GM18951 (cell line): ENCODE measurements around the gene MKNK1.

Experiments
- POLR2A ChIP-seq: IDR thresholded peaks from 4 replicates; pipeline ENCODE4 v1.6.1; 2011; ENCODE audit warnings: mild to moderate bottlenecking; ENCODE audit not compliant: insufficient read length, insufficient read depth; ENCODE audit errors: extremely low read depth
- in situ Hi-C: fragments of 300-500 bp; cut with MboI; formaldehyde crosslinking; loops from one replicate; pipeline ENCODE4 v1.12.0; 2022; ENCODE audit warnings: low sequenced_read_pairs, mixed read lengths, inconsistent platforms; ENCODE audit not compliant: unreplicated experiment

MKNK1 gene

GRCh38 chr1:46529031-46529630 lies 74.9 kb downstream of the MKNK1 start:
- no peak for TF ChIP-seq POLR2A
- in situ Hi-C loops, result loop anchor here (10.0 kb wide), 2 partner anchors 54 to 84 kb away; no protein-coding TSS in a partner anchor

- no peak for TF ChIP-seq POLR2A
- in situ Hi-C loops, result loop anchor here (10.0 kb wide), 2 partner anchors 54 to 84 kb away; no protein-coding TSS in a partner anchor
Measured at GRCh38 chr1:46528297-46528955, 75.6 kb downstream of the MKNK1 start.

GRCh38 chr1:46527474-46528296 lies 76.4 kb downstream of the MKNK1 start:
- in situ Hi-C loops, result loop anchor here (10.0 kb wide), 2 partner anchors 53 to 83 kb away; no protein-coding TSS in a partner anchor

DNA sequence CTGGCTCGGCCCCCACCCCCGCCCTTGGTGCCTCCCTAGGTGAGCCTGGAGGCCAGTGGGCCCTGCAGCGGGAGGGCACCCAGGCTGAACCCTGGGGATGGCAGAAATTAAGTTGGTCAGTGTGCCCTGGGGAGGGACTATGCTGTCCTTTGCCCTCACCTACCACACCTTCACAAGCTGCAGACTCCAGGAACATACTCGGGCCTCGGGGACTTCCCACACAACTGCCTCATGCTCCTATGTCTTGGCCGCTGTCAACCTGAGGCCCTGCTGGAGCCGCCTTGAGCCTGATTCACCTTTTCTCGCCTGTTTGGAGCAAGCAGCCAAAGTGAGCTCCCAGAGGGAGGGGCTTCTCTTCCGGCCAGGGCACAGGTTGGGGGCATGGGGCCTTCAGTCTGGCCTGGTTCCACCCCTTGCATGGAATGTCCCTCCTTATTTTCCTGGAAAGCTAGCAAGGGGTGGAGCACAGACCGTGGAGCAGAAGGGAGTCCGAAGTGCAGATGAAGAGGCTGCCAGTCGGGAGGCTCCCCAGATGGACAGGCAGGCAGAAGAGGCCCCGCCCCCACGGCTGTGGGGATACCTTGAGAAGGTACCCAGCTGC lies 77.3 kb downstream of the MKNK1 start:
- in situ Hi-C loops, result loop anchor here (10.0 kb wide), 2 partner anchors 52 to 82 kb away; no protein-coding TSS in a partner anchor
- no peak for TF ChIP-seq POLR2A

More at GRCh38 chr1:46527474-46528296, 76.4 kb downstream of the MKNK1 start:
- TF ChIP-seq POLR2A, result no peak

DNA sequence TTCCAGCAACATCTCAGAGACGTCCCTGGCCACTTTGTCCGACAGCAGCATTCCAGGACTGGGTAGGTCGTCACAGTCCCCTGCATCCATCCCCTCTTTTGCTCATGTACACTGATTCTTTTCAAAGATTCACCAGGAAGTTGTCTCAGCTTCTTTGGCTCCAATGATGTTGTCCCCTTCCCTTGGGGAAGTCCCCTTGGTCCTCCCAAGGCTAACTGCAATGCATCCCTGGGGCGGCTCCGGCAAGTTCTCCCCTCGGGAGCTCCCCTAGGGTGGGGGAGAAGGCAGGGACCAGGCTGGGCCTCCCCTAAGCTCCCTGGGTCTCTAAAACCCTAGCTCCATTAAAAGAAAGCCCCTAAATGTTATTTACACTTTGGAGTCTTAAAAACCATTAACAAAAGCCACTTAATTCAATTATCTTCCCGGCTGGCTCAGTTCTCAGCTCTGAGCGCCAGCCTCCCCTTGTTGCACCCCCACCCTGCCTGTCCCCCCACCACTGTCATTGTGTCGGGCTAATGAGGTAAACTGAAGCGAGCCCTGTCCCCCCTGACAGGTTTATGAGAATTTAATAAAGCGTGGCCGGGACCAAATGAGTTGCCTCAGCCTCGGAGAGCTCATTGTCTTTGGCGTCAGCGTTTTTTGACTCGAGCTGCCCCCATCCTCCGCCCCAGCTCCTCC lies 77.9 kb downstream of the MKNK1 start:
- in situ Hi-C loops, result loop anchor here (10.0 kb wide), 2 partner anchors 51 to 81 kb away; no protein-coding TSS in a partner anchor

GRCh38 chr1:46525253-46525983 lies 78.7 kb downstream of the MKNK1 start:
- in situ Hi-C loops, result loop anchor here (10.0 kb wide), 2 partner anchors 51 to 81 kb away; no protein-coding TSS in a partner anchor
- no peak for TF ChIP-seq POLR2A

More for the DNA sequence above, 77.9 kb downstream of the MKNK1 start:
- TF ChIP-seq POLR2A, result no peak

DNA sequence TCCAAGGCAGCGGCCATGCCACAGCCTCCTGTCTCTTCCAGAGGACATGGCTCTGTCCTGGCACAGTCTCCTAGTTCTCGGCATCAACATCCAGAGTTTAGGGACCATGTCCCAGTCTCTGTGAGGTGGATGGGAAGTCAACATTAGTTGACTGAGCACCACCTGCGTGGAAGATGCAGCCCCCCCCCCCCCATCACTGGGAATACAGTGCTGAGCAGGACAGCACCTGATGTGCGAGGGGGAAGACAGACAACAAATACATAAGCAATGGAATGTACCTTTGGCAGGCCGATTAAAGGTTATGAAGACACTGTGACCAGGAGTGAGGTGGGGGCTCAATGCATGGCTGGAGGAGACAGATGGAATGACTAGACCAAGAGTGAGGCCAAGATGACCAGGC lies 79.2 kb downstream of the MKNK1 start:
- TF ChIP-seq POLR2A, result no peak
- in situ Hi-C loops, result loop anchor here (10.0 kb wide), 2 partner anchors 50 to 80 kb away; no protein-coding TSS in a partner anchor

DNA sequence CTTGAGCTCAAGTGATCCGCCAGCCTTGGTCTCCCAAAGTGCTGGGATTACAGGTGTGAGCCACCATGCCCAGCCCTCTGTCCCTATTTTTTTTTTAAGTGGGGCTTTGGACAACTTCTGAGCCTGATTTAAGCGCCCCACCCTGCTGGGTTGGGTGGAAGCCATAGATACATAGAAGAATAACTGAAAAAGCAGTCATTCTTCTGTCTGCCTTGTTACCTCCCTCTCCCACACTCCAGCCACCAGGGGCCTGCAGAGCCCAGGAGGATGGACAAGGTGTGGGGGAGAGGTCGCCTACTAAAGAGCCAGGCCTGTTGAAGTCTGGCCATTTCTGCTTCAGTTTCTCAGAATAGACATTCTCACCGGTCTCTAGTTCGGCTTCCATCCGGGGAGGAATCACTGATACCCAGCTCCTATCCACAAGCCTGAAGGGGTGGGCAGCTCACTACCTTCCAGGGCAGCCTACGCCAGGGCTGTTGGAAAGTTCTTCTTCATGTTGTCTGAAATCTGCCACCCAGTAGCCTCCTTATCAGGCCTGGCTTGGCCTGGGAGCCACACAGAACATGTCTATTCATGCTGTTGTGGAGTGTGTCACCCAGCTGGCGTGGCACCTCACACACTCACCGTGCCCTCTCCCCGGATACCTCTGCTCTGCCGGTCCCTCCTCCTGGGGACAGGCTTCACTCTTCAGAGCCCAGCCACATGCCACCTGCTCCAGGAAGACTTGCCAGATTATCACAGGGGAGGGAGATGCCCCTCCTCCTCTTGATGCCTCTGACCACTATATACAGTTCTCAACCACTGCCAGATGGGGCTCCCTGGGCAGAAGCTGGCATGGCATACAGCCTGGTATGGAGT lies 80.3 kb downstream of the MKNK1 start:
- in situ Hi-C loops, result loop anchor here (10.0 kb wide), 2 partner anchors 49 to 79 kb away; no protein-coding TSS in a partner anchor

DNA sequence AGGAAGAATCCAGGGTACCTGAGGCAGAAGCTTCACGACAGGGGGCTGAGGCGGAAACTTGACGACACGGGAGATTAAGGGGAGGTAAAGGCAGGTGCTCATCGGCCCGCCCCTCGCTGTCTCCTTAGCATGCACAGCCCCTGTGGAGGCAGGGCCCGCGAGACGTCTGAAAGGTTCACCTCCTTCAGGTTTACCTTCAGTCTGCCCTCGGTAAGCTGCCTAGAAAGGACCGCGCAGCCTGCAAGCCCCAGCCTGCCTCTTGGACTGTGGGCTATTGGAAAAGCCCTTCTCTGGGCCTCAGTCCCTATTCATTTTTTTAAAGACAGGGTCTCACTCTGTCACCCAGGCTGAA lies 81.1 kb downstream of the MKNK1 start:
- in situ Hi-C loops, result loop anchor here (10.0 kb wide), 2 partner anchors 48 to 78 kb away; no protein-coding TSS in a partner anchor
- no peak for TF ChIP-seq POLR2A

More for the DNA sequence above, 80.3 kb downstream of the MKNK1 start:
- no peak for TF ChIP-seq POLR2A

DNA sequence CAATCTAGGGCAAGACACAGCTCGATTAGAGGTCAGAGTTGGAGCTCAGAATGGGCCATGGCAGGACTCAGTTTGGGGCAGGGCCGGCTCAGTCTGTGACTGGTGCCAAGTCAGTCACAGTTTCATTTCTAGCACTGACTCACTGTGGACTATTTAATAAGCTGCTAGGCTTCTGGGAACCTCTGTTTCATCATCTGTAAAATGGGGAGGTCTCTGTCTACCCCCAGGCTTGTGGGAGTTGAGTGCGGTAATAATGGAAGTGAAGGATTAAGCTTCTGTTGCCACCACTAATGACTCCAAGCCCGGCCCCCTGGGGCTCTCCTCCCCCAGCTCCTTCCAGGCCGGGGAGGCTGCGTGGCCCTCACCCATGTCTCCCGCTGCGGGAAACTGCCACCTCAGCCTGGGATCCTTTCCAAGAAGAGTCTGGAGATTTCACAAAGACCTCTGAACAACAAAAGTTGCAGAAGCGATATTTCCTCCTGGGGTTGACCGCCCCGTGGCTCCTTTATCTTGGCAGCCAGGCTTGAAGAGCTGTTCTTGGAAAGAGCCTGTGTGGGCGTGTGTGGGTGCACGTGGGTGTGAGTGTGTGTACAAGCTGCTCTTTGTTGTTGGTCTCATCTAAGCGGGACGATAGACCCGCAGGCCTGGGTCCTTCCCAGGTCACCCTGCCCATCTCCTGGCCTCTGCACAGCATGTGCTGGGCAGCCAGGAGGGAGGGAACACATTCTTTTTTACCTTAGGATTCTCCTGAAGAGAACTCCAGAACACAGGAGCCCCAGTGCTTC lies 81.7 kb downstream of the MKNK1 start:
- TF ChIP-seq POLR2A, result no peak
- in situ Hi-C loops, result loop anchor here (10.0 kb wide), 2 partner anchors 48 to 78 kb away; no protein-coding TSS in a partner anchor
